NCI-H2227 treated with DMSO at 0.1 percent for 48 hours (cell line): ENCODE results near the gene FLAD1.
A peak's percentile ranks its signal among the peaks of the same experiment; 100 is the strongest.

Experiments
- DNase-seq: peaks from one replicate; lab custom pipeline; 2025; lab: John Stamatoyannopoulos, UW

The FLAD1 gene

GRCh38 chr1:154982897-154983648 is at the start of gene FLAD1:
TSS of gene FLAD1 (plus strand) at chr1:154983344. CDS start at chr1:154983695, 351 bp downstream.
- DNase-seq = peak; percentile 99

- DNase-seq = no peak
Measured at GRCh38 chr1:154934358-154934948, 48.7 kb upstream of the FLAD1 start.

GRCh38 chr1:154935749-154936554 is 47.2 kb upstream of the FLAD1 start:
- no peak for DNase-seq

- DNase-seq = peak; percentile 98
Measured at GRCh38 chr1:154936555-154937084, 46.5 kb upstream of the FLAD1 start, which contains the start of gene PMVK. TSS of gene PMVK (minus strand) at chr1:154936719. CDS start at chr1:154936685, 34 bp downstream.

- peak; percentile 98 for DNase-seq
Measured at GRCh38 chr1:154937085-154937987, 45.8 kb upstream of the FLAD1 start.

DNA sequence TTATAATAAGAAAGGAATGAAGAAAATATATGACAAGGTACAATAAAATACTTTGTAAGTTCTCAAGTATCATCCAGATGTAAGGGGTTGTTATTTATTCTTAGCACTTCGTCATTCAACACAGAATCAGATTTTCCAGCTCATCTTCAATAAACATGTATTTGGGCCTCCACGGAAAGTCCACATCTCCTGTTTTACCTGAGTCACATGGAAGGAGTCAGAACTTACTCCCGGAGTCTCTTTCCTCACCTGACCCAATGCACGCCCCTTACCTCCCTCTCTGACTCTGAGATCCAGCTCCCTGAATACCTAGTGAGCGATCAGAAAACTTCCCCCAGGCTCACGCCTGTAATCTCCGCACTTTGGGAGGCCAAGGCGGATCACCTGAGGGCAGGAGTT is 45.2 kb upstream of the FLAD1 start:
- DNase-seq = no peak

- DNase-seq = no peak
Measured at GRCh38 chr1:154938604-154939399, 44.3 kb upstream of the FLAD1 start.

- DNase-seq = no peak
Measured at GRCh38 chr1:154940213-154940560, 43.0 kb upstream of the FLAD1 start.

- no peak for DNase-seq
Measured at GRCh38 chr1:154940651-154941194, 42.4 kb upstream of the FLAD1 start.

DNA sequence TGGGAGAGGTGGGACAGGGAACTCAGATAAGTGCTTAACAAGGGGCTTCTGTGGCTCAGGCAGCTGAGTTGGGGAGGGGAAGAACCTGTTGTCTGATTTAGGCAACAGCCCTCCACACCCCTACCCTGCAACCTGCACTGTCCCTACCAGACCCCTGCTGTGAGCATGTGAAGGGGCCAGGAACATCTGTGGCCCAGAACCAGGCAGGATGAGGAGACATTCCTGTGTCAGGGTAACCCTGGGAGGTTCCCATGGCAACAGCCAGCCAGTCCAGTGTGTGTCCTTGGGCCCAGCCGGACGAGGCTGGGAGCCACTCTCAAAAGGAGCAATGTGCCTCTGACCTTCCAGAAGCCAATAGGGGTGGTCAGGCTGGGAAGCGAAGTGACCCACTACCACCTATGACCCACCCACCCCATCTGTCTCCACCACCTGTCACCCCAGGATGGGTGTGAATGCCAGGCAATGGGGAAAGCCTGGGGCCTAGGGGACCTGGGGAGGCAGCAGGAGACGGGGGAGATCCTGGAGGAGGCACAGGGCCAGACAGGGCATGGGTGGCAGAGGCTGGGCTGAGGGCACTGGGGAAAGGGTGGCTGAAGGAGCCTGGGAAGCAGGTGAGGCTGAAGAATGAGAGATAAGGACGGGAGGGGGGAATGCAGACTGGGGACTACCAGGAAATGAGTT is 41.7 kb upstream of the FLAD1 start:
- no peak for DNase-seq

DNA sequence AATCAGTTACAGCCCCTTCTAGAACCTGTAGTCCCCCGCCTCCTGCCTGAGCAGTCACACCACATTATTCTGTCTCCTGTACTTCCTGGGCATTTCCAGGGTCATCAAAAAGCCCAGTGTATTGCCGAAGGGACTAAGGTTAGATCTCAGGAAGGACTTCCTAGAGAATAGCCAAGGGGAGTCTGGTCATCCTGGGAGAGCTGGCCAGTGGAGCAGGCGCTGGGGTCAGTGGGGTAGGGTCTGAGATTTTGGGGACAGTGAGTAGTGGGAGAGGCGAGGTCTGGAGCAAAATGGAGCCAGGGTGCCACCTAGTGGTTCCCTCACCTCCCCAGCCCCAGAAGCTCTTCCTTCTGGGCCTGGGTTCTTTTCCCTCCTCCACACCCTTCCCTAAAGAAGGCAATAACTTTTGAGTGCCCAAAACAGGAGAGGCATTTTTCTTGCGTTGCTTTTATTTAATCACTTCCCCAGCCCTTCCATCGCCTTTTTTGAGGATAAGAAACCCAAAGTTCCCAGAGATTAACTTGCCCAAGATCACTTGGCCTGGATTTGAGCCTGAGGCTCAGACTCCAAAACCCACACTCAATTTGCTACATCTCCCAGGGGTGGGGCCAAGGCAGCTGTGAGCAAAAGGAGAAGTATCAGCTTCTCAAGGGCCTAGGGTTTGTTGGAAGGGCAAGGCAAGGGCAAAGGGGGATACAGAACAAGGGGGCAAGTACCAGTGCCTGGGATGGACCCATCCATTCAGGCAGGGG is 39.3 kb upstream of the FLAD1 start:
- peak; percentile 27 for DNase-seq

DNA sequence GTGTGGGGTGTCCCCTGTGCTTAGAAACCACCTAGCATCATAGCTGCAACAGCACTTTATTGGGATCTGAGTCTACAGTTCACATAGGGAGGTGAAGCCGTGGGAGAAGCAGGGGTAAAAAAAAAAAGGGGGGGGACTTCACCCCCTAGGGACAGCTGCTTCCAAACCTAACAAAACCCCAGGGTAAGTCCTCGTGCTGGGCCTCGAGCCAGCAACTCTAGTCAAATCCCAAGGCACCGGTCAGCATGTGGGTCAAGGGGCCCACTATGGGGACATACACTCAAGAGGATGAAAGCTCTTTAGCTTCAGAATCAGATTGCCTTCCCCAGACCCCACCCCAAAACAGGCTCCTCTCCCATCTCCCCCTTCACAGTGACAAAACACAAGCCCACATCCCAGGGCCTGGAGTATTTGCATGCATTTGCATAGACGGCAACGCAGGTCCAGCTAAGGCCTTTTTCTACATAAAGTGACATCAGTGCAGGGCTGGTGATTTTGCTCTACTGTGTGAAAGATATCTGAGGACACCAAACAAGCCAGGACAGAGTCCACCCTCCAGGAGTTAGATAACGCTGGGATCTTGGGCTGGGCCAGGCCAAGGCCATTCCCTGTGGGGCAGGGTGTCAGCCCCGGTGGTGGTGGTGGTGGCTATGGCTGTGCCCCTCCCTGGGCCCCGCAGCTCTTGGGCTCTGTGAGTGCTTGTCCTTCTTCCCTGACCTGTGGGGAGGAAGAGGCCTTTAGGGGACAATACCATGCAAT is 38.6 kb upstream of the FLAD1 start:
- no peak for DNase-seq

- no peak for DNase-seq
Measured at GRCh38 chr1:154945160-154945961, 37.8 kb upstream of the FLAD1 start.

GRCh38 chr1:154945962-154946850 is 36.9 kb upstream of the FLAD1 start:
- DNase-seq = no peak

GRCh38 chr1:154948079-154948478 is 35.1 kb upstream of the FLAD1 start:
- DNase-seq = no peak

DNA sequence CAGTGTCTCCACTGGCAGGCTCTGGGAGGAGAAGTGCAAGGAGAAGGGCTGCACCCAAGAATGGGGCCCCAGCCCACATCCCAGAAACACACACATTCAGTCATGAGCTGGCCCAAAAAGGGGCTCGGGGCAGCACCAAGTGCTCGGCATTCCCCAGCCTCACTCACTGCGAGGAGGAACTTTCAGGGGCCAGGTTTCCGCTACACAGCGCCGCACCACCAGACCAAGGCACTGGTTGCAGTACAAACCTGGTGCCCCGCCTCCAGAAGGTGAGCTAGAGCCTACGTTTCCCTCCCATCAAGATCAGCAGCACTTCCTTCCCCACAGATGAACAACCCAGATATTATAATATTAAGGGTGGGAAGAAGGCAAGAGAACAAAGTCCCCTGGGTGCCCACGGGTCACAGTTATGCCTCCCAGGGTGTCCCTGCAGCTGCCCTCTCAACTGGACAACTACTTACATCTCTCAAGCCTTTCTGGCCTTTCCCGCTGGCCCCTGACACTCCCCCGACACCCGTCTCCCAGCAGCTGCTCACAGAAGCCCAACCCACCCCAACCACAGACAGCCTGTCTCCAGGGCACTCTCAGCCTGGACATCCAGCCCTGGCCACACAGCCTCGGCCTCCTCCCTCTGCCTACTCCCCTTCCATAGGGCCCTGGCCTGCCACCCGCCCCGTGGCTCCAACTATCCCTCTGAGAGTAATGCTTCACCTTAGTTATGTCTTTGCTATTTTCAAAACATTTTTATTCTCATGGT is 31.1 kb upstream of the FLAD1 start:
- DNase-seq = no peak
